Activated CD8-positive, alpha-beta memory T cell treated with anti-CD3 and anti-CD28 coated beads for 4 hours (primary cell): Measurements from ENCODE around the gene BORCS8.
"Not testable (repeated sequence)": the region's sequence is repeated elsewhere in the genome, so short reads cannot be mapped to it uniquely, and the experiment has no call there.

Source experiments
- DNase-seq, 2 donors: peaks; one replicate each; pipeline ENCODE4 v3.0.0-alpha.2; 2020; ENCODE audit warnings: low read depth in 2 of 2

The BORCS8 gene

GRCh38 chr19:19149435-19149834 is 42.5 kb downstream of the BORCS8 start:
- no peak for DNase-seq

GRCh38 chr19:19148504-19148903 is 43.4 kb downstream of the BORCS8 start:
- not testable (repeated sequence) for DNase-seq

- DNase-seq, result no peak
Measured at GRCh38 chr19:19147344-19147743, 44.6 kb downstream of the BORCS8 start.

- no peak for DNase-seq
Measured at GRCh38 chr19:19146865-19147264, 45.1 kb downstream of the BORCS8 start.

DNA sequence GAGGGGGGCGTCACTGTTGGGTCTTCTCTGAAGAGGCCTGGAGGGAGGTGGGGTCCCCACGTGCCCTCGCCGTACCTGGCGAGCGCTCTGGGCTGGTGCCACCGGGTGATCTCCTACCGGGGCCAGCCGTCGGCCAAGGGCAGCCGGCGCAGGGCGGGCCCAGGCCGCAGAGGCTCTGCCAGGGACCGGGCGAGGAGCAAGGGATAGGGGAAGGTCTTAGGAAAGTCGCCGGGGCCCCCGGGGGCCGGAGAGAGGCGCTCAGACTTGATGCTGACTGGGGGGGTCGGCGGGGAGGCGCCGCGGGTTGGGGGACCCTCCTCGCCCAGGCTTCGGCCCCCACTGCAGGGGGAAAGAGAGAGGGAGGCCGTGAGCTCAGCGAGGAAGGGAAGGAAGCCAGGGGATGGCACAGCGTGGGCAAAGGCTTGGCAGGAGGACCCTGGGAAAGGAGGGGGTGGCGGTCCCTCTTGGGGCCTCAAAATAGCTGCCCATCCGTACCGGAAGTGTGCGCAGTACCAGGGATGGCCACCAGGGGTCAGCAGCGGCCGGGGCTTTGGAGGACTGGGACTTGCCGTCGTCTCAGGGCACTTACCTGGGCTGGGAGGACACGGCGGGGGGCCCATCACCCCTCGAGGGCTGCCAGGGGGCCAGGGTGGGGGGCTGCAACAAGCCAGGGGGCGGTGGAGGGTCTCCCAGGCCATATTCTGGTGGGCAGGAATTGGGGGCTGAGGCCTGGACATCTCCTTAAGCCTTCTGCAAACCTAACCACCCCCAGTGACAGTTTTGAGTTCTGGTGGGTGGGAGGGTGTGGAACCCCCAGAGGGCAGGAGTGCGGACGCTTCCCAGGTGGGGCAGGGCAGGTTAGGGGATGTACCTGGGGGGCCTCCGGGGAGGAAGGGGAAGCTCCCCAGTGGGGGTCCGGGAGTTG is 46.0 kb downstream of the BORCS8 start:
- DNase-seq, result peak; percentile 60 to 73

DNA sequence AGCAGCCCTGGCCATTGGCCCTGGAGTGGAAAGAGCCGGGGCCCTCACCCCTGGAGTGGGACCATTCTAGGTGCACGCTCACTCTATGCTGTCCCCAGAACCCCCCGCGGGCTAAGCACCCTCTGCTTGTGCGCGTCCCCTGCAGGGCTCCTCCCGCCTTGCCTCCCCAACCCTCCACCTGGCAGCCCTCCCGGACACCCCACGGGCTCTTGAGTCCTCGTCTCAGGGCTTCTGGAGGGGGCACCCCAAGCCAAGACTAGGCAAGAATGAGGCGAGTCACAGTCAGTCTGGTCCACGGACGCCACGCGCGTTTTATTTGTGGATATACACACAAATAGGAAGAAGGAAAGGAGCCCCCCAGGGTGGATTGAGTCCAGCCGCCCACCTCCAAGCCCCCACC is 46.7 kb downstream of the BORCS8 start:
- DNase-seq, result no peak

DNA sequence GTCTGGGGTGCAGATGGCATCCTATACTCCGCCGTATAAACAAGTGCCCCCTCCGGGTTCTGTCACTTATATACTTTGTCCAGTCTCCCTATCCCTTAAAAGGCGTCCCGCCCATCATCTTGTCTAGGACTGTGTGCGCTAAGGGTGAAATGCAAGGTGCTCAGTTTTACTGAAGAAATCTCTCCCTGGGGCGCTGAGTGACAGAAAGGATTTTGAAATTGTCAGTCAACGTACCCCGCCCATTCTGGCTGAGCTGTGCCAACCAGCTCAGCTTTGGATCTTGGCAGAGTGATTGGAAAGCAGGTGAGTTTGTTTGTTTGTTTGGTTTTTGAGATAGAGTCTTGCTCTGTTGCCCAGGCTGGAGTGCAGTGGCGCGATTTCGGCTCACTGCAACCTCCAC is 49.6 kb downstream of the BORCS8 start:
- DNase-seq, result no peak

DNA sequence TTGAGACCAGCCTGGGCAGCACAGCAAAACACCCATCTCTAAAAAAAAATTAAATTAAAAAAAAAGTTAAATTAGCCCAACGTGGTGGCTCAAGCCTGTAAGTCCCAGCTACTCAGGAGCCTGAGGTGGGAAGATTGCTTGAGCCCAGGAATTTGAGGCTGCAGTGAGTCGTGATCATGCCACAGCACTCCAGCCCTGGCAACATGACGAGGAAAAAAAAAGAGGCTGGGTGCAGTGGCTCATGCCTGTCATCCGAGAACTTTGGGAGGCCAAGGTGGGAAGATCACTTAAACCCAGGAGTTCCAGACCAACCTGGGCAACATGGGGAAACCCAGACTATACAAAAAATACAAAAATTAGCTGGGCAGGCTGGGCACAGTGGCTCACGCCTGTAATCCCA is 51.5 kb downstream of the BORCS8 start:
- DNase-seq, result no peak

DNA sequence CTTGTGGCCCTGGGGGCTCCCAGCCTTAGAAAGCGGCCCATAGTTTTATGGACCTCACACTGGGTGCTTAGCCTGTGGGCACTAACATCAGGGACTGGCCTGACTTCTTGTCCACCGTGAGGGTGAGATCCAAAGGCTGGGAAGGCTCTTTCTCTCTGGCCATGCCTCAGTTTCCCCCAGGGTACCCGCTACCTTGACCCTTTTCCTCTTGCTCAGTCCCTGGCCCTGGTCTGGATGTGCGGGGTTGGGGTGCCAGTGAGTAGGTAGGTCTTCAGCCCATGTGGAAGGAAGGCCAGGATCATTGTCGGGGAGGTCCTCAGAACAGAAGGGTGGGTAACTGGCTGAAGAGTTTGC is 52.1 kb downstream of the BORCS8 start:
- DNase-seq, result no peak

DNA sequence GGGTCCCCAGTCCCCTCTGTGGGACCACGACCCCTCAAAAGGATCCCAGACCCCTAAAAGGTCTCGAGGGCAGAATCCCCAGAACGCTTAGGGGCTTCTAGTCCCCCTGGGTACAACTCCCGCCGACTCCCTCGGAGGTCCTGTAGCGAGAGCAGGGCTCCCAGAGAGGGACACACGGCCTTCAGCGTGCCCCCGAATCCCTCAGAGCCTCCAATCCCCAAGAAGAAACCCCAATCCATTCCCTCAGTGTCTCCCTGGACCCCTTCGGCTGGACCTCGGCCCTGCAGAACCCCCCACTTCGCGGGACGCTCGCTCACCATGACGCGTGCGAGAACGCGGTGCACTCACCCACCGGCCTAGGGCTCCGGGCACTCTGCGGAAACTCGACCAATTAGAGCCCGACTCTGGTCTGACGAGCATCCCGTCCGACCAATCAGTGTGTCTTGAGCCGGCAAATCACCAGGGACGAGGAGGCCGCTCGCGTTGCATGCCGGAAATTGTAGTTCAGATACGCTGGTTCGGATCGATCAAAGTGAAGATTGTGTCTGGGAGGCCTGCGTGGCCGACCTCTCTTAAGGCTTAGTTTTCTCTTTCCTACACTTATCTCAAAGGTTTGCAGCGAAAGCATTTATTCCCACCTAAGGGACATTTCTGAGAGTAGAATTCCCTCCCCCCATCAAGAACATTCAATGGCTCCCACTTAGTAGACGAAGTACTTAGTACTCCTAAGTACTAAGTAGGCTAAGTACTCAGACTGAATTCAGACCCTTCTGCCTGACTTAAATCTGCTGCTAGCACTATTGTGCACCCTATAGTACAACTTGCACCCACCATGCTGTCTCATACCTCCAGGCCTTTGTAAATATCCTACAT is 53.6 kb downstream of the BORCS8 start, which contains the start of gene TMEM161A:
TMEM161A (minus strand) TSS at position 370 of the 873 bp plus-strand sequence; CDS start at position 320, 50 bp downstream.
- DNase-seq, result peak; percentile 89 to 93

DNA sequence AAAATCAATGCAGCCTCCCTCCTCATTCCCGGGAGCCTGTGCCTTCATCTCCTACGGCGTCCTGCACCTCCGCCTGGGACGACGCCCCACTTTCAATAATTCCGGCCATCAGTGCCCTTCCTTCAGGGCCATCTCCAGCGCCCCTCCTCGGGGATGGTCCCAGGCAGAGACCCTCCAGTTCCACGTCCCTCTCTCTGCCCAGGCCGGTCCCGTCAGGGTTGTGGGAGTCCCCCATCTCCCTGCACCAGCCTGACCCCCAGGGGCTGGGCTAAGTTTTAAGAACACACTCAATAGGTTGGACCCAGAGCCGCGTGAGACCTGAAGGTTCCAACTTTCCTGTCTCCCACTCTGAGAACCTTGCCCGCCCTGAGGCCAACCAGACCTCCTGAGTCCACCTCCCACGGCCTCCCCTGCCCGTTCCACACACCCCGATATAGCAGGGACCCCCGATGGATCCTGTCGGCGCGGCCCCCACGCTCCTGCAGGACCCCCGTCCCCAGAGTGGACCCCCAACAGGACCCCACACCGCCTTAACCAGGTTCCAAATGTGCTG is 54.3 kb downstream of the BORCS8 start:
- DNase-seq, result no peak

- not testable (repeated sequence) for DNase-seq
Measured at GRCh38 chr19:19135713-19136112, 56.2 kb downstream of the BORCS8 start.

GRCh38 chr19:19134687-19135158 is 57.2 kb downstream of the BORCS8 start:
- DNase-seq, result no peak

DNA sequence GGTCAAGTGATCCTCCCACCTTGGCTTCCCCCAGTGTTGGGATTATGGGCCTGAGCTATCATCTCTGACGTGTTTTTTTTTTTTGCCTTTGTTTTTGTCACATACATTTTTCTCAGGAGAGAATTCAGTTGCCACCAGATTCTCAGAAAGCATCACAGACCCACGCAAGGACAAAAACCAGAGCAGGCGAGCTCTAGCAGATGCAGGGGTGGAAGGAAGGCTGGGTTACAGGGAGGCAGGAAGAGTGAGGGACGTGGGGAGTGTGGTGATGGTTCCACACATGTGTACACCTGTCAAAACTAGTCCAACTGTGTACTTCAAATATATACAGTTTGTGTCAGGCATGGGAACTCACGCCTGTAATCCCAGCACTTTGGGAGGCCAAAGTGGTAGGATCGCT is 58.0 kb downstream of the BORCS8 start:
- no peak for DNase-seq

- DNase-seq, result no peak
Measured at GRCh38 chr19:19132912-19133311, 59.0 kb downstream of the BORCS8 start.

- no peak for DNase-seq
Measured at GRCh38 chr19:19131989-19132388, 60.0 kb downstream of the BORCS8 start.
